ENCODE data around the gene SLC39A13. TPM values are rescaled to one million over a fixed set of nuclear protein-coding genes. Genes with fewer than 3 reads are reported as not detected.

SLC39A13 gene
- total RNA-seq, 2 experiments from 2014 or later, result 36.6 to 39.2 TPM

DNA sequence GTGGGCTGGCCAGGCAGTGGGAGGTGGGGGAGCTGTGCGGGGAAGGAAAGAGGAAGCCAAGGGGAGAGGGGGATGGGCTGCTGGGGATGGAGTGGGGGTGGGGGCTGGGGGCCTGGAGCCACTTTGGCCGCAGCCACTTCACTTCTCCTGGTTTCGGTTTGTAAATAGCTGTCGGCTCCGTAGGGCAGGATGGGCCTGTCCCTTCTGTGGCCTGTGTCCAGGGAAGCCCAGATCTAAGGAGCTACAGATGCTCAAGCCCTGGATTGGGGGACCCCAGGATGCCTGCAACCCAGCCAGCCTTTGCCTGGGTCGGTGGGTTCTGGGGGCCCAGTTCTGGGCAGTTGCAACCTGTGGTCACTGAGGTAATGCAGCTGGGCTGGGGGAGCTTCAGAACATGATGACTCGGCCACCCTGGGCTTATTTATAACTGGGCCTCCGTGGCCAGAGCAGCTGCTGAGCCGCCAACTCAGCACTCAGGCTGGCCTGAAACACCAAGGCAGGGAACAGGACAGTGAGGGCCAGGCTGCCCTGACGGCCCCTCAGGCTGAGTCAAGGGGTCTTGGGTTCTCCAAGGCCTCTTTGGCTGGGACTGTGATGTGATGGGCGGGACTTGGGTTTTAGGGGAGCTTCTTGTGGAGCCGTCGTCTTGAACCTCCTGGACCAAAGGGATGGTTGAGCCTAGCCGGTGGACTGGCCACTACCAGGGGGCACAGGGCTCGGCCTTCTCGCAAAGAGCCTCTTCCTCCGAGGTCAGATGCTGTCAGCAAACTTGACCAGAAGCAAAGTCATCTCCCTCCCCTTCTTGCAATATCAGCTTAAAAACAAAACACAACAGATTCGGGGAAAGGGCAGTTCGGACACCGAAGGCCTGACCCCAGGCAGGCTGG lies 15.0 kb upstream of the SLC39A13 start:
- Mint-ChIP-seq H3K4me3 (no peak overlapping the region), H3K27me3 (no peaks in the 10 kb centered on the region), H3K27ac (peak overlapping the region; percentile 94), H3K36me3 (ENCODE audit: low read depth) (no peaks in the 10 kb centered on the region), H3K4me1 (ENCODE audit: low read depth) (peaks cover 58% of the 10 kb centered on the region), H3K9me3 (no peaks in the 10 kb centered on the region)
- CTCF ChIA-PET, result interaction anchor here (2.4 to 3.1 kb wide), 2 partner anchors 19 kb away, joined by 10 to 12 read pairs; no protein-coding TSS in a partner anchor
- ATAC-seq (ENCODE audit: poor library complexity) (no peak), DNase-seq (peak in 2 of 14 experiments; percentile 45 to 47)
- H3K36me3 ChIP-seq (ENCODE audit: insufficient read depth, low read length), result peaks cover 2% of the 10 kb centered on the region
- TF ChIP-seq, protein P1, sequence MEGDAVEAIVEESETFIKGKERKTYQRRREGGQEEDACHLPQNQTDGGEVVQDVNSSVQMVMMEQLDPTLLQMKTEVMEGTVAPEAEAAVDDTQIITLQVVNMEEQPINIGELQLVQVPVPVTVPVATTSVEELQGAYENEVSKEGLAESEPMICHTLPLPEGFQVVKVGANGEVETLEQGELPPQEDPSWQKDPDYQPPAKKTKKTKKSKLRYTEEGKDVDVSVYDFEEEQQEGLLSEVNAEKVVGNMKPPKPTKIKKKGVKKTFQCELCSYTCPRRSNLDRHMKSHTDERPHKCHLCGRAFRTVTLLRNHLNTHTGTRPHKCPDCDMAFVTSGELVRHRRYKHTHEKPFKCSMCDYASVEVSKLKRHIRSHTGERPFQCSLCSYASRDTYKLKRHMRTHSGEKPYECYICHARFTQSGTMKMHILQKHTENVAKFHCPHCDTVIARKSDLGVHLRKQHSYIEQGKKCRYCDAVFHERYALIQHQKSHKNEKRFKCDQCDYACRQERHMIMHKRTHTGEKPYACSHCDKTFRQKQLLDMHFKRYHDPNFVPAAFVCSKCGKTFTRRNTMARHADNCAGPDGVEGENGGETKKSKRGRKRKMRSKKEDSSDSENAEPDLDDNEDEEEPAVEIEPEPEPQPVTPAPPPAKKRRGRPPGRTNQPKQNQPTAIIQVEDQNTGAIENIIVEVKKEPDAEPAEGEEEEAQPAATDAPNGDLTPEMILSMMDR (IDR thresholded peaks at IDR 0.05), result no peak
- no peaks in the 10 kb centered on the region for H3K27me3 ChIP-seq (ENCODE audit: control insufficient read depth in 1 of 2, insufficient read depth in 2 of 2, low read length in 2 of 2)
- no peak overlapping the region for H3K27ac ChIP-seq (ENCODE audit: low read depth in 1 of 2, low read length in 2 of 2)
- intact Hi-C loops (cut with DNase I, micrococcal nuclease), result loop anchor here in 1 of 2 experiments (2.0 kb wide), 1 partner anchor 19 kb away; no protein-coding TSS in a partner anchor
- POLR2A ChIA-PET, result interaction anchor here (0.8 to 1.5 kb wide), 6 partner anchors 14 to 179 kb away, joined by 3 to 6 read pairs (median 3); no protein-coding TSS in a partner anchor
- H3K9me3 ChIP-seq (ENCODE audit: control insufficient read depth in 1 of 2, insufficient read depth in 1 of 2, low read length in 2 of 2), result no peaks in the 10 kb centered on the region
- H3K4me1 ChIP-seq (ENCODE audit: insufficient read depth, low read length), result peaks cover 73% of the 10 kb centered on the region
- H3K4me3 ChIP-seq (ENCODE audit: low read length), result no peak overlapping the region

DNA sequence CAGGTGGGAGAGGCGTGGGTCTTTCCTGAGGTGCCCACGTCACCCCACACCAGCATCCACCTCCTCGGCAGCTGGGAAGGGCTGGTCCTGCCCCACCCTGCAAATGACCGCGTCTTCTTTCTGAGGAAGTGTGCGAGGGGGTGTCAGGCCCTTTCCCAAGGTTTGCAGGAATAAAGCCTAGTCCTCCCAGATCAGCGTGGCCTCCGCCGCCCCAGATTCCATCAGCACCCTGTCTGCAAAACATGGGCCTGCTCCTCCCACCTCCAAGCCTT lies 14.4 kb upstream of the SLC39A13 start:
- POLR2A ChIA-PET, result interaction anchor here (0.7 to 1.5 kb wide), 7 partner anchors 14 to 179 kb away, joined by 3 to 6 read pairs (median 3); partner anchors contain the start of genes DDB2 and SLC39A13
- H3K27ac ChIP-seq (ENCODE audit: low read depth in 1 of 2, low read length in 2 of 2), result peak overlapping the region; percentile 83 to 93

More for the DNA sequence above, 14.4 kb upstream of the SLC39A13 start:
- H3K27me3 Mint-ChIP-seq, result no peaks in the 10 kb centered on the region
- TF ChIP-seq, protein P1 (IDR thresholded peaks at IDR 0.05), result no peak
- Histone ChIP-seq H3K36me3 (ENCODE audit: insufficient read depth, low read length) (peaks cover 2% of the 10 kb centered on the region), H3K27me3 (ENCODE audit: control insufficient read depth in 1 of 2, insufficient read depth in 2 of 2, low read length in 2 of 2) (no peaks in the 10 kb centered on the region), H3K4me3 (ENCODE audit: low read length) (peak overlapping the region; percentile 51), H3K4me1 (ENCODE audit: insufficient read depth, low read length) (peaks cover 72% of the 10 kb centered on the region), H3K9me3 (ENCODE audit: control insufficient read depth in 1 of 2, insufficient read depth in 1 of 2, low read length in 2 of 2) (no peaks in the 10 kb centered on the region)
- peaks cover 59% of the 10 kb centered on the region for H3K4me1 Mint-ChIP-seq (ENCODE audit: low read depth)
- peak overlapping the region; percentile 94 for H3K27ac Mint-ChIP-seq
- CTCF ChIA-PET, result interaction anchor here (2.4 to 3.1 kb wide), 2 partner anchors 18 to 19 kb away, joined by 10 to 12 read pairs; no protein-coding TSS in a partner anchor
- no peaks in the 10 kb centered on the region for H3K9me3 Mint-ChIP-seq
- no peaks in the 10 kb centered on the region for H3K36me3 Mint-ChIP-seq (ENCODE audit: low read depth)
- ATAC-seq (ENCODE audit: poor library complexity) (no peak), DNase-seq (peak in 1 of 14 experiments; percentile 19)
- intact Hi-C loops (cut with DNase I, micrococcal nuclease), result loop anchor here in 1 of 2 experiments (2.0 kb wide), 1 partner anchor 19 kb away; no protein-coding TSS in a partner anchor
- H3K4me3 Mint-ChIP-seq, result no peak overlapping the region

Data from CD4-positive, alpha-beta T cell (primary cell).